ENCODE data around the gene PSMD8. TPM values are rescaled to one million over a fixed set of nuclear protein-coding genes. Genes with fewer than 3 reads are reported as not detected.
"Not testable (repeated sequence)": the region's sequence is repeated elsewhere in the genome, so short reads cannot be mapped to it uniquely, and the experiment has no call there.

The PSMD8 gene
- total RNA-seq, 2 experiments from 2014 or later = 164 to 204 TPM

DNA sequence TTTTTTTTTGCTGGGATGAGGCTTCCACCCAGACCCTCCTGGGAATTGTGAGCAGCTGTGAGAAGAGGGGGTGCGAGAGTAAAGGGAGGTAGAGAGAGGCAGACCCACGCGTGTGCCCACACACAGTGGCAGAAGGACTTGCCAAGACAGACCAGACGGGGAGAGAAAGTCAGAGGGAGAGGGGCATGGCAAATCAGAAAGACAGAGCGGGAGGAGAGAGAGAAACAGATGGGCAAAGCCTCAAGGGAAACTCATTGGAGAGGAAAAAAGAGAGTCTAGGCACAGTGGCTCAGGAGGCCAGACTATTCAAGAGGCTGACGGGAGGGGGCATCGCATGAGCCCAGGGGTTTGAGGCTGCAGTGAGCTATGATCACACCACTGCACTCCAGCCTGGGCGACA is 21.8 kb upstream of the PSMD8 start:
- Mint-ChIP-seq H3K4me1 (no peaks in the 10 kb centered on the region), H3K4me3 (no peak overlapping the region), H3K27me3 (peaks cover 3% of the 10 kb centered on the region), H3K27ac (peak overlapping the region; percentile 18), H3K36me3 (no peaks in the 10 kb centered on the region), H3K9me3 (ENCODE audit: low read depth) (no peaks in the 10 kb centered on the region)
- no peak for ATAC-seq
- CTCF ChIA-PET = no interaction called here
- DNase-seq = no peak

DNA sequence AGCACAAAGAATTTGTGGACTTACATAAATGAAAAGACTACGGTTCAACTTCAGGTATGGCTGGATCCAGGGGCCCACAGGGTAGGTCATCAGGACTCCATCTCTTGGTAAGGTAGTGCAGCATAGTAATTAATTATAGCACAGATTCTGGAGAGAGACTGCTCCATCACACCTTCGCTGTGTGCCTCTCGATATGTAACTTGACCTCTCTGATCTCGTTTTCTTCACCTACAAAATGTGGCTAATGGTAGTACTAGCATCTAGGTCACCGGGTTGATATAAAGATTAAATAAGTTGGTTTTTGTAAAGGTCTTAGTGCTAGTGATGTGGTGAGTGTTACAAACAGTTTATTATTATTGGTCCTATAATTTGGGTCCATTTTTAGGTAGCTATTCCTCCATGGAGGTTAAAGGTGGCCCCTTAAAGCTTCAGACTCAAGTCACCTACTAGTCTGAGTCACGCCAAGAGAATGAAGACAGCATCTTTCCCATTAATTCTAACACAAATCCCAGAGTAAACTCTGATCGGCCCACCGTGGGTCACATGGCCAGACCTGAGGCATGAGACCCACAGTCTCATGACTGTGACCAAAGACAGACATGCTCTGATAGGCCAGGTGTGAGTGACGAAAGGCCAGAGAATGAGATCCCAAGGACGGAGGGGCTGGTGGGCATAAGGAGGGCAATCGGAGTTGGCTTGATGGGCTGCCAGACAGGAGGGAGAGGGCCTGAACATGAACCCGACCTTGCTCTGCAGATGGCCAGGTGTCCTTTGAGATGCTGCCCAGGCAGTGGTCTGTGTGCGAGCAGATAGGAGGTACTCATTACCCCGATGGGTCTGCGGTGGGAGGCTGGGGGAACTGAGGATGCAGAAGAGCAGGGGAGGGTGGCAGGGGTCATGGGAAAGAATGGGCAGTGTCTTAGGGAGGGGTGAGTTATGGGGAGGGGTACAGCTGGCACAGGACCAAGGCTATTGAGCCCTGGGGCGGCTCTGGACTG is 18.3 kb upstream of the PSMD8 start:
- H3K4me3 Mint-ChIP-seq = no peak overlapping the region
- CTCF ChIA-PET = no interaction called here
- H3K4me1 Mint-ChIP-seq = peaks cover 1% of the 10 kb centered on the region
- H3K27ac Mint-ChIP-seq = no peak overlapping the region
- DNase-seq (no peak), ATAC-seq (no peak)
- H3K36me3 Mint-ChIP-seq = no peaks in the 10 kb centered on the region
- peaks cover 26% of the 10 kb centered on the region for H3K27me3 Mint-ChIP-seq
- H3K9me3 Mint-ChIP-seq (ENCODE audit: low read depth) = no peaks in the 10 kb centered on the region

DNA sequence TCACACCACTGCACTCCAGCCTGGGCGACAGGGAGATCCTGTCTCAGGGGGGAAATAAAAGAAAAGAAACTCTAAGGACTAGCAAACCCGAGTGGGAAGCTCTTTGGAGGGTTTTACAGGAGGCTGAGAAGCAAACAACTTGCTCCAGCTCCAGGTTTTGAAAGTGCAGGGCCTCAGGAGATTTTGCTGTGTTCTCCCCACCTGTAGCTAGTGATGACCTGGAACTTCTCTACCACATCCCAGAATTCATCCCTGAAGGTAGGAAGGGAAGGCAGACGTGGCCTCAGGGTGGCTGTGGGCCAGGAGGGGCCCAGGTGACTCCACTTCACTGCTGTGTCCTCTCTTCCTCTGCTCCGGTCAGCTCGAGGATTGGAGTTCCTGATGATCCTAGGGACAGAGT is 16.3 kb upstream of the PSMD8 start:
- Mint-ChIP-seq H3K27me3 (peaks cover 28% of the 10 kb centered on the region), H3K9me3 (ENCODE audit: low read depth) (no peaks in the 10 kb centered on the region), H3K27ac (no peak overlapping the region), H3K4me1 (peaks cover 16% of the 10 kb centered on the region), H3K4me3 (no peak overlapping the region), H3K36me3 (no peaks in the 10 kb centered on the region)
- CTCF ChIA-PET = interaction anchor here (2.3 kb wide), 1 partner anchor 22 kb away, joined by 6 read pairs; the partner anchor contains the start of gene CATSPERG
- DNase-seq (no peak), ATAC-seq (no peak)

DNA sequence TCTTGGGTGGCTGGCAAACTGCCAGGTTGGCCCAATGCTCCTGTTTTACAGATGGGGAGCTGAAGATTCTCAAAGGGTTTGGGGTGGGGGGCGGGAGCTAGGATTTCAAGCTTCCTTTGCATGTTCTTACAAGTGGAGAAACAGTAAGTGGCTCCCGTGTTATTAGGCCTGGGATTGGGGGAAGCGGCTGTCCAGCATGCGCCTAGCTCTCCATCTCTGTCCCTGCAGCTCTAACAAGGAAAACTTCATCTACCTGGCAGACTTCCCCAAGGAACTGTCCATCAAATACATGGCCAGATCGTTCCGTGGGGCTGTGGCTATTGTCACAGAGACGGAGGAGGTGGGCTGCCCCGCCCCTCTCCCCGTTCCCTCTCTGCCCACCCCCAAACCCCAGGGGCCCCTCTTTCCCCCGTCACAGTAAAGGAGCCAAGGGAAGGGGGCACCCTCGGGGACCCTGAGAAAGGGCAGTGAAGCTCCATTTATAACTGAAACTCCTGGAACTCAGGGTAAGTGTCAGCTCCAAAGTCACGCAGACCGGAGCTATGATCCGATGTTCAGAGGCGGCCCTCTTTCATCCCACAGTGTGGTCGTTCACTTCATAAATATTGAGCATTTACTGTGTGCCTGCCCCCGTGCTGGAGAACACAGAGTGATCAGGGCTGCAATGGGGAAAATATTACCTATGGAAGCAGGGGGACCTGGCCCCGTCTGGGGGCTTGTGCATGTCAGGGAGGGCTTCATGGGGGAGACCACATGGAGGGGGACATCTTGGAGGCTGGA is 14.9 kb upstream of the PSMD8 start:
- Mint-ChIP-seq H3K4me1 (peaks cover 20% of the 10 kb centered on the region), H3K27ac (no peak overlapping the region), H3K27me3 (peaks cover 28% of the 10 kb centered on the region), H3K9me3 (ENCODE audit: low read depth) (no peaks in the 10 kb centered on the region), H3K4me3 (no peak overlapping the region), H3K36me3 (no peaks in the 10 kb centered on the region)
- ATAC-seq = no peak
- no peak for DNase-seq
- CTCF ChIA-PET = no interaction called here

DNA sequence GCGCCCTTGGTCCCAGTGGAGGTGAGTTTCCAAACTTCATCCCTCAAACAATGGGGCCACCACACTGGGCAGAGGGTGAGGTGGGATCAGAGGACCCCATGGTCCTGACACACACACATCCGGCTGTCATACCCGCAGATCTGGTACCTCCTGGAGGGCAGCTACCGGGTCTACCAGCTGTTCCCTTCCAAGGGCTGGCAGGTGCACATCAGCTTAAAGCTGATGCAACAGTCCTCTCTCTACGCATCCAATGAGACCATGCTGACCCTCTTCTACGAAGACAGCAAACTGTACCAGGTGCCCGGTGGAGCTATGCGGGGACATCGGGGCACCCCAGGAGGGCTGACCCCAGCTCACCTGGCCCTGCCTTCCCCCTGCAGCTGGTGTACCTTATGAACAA is 14.0 kb upstream of the PSMD8 start:
- CTCF ChIA-PET = interaction anchor here (0.6 to 1.1 kb wide), 4 partner anchors 29 to 217 kb away, joined by 3 to 4 read pairs (median 4); partner anchors contain the start of gene FAM98C
- Mint-ChIP-seq H3K4me3 (no peak overlapping the region), H3K4me1 (peaks cover 20% of the 10 kb centered on the region), H3K27ac (no peak overlapping the region), H3K36me3 (no peaks in the 10 kb centered on the region), H3K27me3 (peaks cover 28% of the 10 kb centered on the region), H3K9me3 (ENCODE audit: low read depth) (no peaks in the 10 kb centered on the region)
- DNase-seq (no peak), ATAC-seq (no peak)

DNA sequence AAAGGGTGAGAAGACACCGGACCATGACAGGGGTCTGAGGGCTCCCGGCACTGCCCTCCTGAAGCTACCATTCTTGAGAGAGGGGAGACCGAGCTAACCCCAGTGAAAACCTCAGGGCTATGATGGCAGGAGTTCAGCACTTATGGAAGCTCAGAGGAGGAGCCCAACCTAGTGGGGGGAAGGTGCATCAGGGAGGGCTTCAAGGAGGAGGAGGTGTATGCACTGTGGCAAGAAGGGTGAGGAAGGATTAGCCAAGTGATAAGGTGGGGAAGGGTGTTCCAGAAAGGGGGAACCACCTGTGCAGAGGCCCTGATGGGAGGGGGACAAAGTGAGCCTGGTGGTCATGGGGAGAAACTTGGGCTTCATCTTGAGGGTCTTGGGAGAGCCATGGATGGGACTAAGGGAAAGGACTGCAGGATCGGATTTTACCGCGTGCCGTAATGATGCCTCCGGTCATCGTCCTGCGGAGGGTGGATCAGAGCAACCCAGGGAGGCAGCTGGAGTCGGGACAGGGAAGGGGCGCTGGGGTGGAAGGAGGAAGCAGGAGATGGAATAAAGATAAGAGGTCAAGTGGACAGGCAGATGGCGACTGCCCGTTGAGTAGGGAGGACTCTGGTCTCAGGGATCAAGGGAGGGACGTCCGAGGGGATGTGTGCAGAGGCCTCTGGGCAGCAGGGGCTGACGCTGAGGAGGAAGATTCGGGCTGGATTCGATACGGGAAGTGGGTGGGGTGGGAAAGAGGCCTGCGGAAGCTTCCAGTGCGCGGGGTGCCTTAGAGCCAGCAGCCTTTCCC is 13.3 kb upstream of the PSMD8 start:
- Mint-ChIP-seq H3K36me3 (no peaks in the 10 kb centered on the region), H3K27ac (no peak overlapping the region), H3K4me1 (peaks cover 20% of the 10 kb centered on the region), H3K4me3 (peak overlapping the region; percentile 82), H3K9me3 (ENCODE audit: low read depth) (no peaks in the 10 kb centered on the region), H3K27me3 (peaks cover 28% of the 10 kb centered on the region)
- ATAC-seq = no peak
- CTCF ChIA-PET = interaction anchor here (0.6 to 2.1 kb wide), 6 partner anchors 25 to 695 kb away, joined by 3 to 8 read pairs (median 4); partner anchors contain the start of genes CATSPERG and FAM98C
- no peak for DNase-seq

DNA sequence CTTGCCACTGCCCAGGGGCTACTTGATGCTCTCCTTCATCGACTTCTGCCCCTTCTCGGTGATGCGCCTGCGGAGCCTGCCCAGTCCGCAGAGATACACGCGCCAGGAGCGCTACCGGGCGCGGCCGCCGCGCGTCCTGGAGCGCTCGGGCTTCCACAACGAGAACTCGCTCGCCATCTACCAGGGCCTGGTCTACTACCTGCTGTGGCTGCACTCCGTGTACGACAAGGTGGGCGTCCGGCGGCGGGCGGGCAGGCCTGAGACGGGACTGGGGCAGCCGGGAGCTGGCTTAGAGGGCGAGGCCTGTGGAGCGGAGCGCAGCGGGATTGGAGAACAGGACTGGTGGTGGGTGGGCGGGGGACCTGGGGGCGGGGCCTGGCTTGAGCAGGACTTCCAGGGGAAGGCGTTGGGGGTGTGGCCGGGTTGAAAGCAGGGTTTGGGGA is 12.7 kb upstream of the PSMD8 start:
- DNase-seq (peak; percentile 85), ATAC-seq (peak; percentile 82)
- Mint-ChIP-seq H3K4me1 (peaks cover 20% of the 10 kb centered on the region), H3K27ac (no peak overlapping the region), H3K27me3 (peaks cover 28% of the 10 kb centered on the region), H3K9me3 (ENCODE audit: low read depth) (no peaks in the 10 kb centered on the region), H3K4me3 (peak overlapping the region; percentile 82), H3K36me3 (no peaks in the 10 kb centered on the region)
- CTCF ChIA-PET = interaction anchor here (0.6 to 2.1 kb wide), 5 partner anchors 13 to 695 kb away, joined by 3 to 8 read pairs (median 5); partner anchors contain the start of genes CATSPERG and PSMD8

DNA sequence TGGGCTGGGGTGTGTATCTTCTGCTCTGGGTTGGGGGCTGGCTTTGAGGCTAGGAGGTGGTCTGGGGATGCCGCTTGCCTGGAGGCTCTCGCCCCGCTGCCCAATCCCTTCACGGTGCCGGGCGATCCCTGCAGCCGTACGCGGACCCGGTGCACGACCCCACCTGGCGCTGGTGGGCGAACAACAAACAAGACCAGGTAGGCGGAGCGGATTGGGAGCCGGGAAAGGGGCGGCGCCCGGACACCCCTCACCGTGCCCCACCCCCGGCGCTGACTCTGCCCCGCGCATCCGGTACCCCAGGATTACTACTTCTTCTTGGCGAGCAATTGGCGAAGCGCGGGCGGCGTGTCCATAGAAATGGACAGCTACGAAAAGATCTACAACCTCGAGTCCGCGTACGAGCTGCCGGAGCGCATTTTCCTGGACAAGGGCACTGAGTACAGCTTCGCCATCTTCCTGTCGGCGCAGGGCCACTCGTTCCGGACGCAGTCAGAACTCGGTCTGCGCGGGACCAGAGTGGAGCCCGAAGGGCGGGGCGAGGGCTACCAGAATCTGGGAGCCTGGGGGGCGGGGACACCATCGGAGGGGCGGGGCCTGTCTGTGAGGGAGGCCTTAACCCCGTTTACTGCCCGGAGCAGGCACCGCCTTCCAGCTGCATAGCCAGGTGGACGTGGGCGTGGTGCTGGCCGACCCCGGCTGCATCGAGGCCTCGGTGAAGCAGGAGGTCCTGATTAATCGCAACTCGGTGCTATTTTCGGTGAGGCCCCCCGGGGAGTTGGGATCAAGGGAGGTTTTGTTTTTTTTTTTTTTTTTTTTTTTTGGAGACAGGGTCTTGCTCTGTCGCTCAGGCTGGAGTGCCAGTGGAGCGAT is 12.1 kb upstream of the PSMD8 start:
- peaks cover 20% of the 10 kb centered on the region for H3K4me1 Mint-ChIP-seq
- peak overlapping the region; percentile 82 for H3K4me3 Mint-ChIP-seq
- CTCF ChIA-PET = interaction anchor here (0.7 to 2.1 kb wide), 5 partner anchors 12 to 372 kb away, joined by 3 to 8 read pairs (median 3); partner anchors contain the start of genes CATSPERG and PSMD8
- H3K27ac Mint-ChIP-seq = peak overlapping the region; percentile 56
- peak; percentile 94 for DNase-seq
- H3K9me3 Mint-ChIP-seq (ENCODE audit: low read depth) = no peaks in the 10 kb centered on the region
- peak; percentile 80 for ATAC-seq
- peaks cover 28% of the 10 kb centered on the region for H3K27me3 Mint-ChIP-seq
- H3K36me3 Mint-ChIP-seq = no peaks in the 10 kb centered on the region

DNA sequence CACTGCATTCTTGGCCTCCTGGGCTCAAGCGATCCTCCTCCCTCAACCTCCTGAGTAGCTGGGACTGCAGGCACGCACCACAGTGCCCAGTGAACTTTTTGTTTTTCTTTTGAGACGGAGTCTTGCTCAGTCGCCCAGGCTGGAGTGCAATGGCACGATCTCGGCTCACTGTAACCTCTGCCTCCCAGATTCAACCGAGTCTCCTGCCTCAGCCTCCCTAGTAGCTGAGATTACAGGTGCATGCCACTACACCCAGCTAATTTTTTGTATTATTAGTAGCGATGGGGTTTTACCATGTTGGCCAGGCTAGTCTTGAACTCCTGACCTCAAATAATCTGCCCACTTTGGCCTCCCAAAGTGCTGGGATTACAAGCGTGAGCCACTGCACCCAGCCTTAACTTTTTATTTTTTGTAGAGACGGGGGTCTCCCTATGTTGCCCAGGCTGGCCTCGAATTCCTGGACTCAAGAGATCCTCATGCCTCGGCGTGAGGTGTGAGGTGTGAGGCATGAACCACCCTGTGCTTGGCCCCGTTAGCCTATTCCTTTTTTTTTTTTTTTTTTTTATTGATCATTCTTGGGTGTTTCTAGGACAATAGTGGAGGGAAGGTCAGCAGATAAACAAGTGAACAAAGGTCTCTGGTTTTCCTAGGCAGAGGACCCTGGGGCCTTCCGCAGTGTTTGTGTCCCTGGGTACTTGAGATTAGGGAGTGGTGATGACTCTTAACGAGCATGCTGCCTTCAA is 11.3 kb upstream of the PSMD8 start:
- ATAC-seq; H3K9me3 Mint-ChIP-seq (ENCODE audit: low read depth); H3K27ac Mint-ChIP-seq; H3K36me3 Mint-ChIP-seq; DNase-seq: not testable (repeated sequence)
- Mint-ChIP-seq H3K4me3 (peak overlapping the region; percentile 82), H3K4me1 (peaks cover 20% of the 10 kb centered on the region), H3K27me3 (peaks cover 25% of the 10 kb centered on the region)
- CTCF ChIA-PET = interaction anchor here (0.7 to 2.1 kb wide), 4 partner anchors 11 to 372 kb away, joined by 3 to 8 read pairs (median 5); partner anchors contain the start of genes CATSPERG and PSMD8

DNA sequence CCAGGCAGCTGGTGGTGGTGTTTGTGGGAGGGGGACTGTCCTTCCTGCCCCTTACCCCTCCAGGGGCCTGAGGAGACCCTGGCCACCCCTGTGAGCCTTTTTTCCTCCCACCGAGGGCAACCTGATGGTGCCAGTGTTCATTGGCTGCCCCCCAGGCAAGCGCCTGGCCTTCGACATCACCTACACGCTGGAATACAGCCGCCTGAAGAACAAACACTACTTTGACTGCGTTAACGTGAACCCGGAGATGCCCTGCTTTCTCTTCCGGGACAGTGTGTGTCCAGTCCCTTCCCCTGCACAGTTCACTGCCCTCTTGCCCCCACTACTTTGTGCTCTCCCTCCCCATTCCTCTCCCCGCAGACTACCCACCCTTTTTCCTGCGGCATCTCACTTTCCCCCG is 7.3 kb upstream of the PSMD8 start:
- ATAC-seq (no peak), DNase-seq (no peak)
- H3K27me3 Mint-ChIP-seq = peaks cover 4% of the 10 kb centered on the region
- peaks cover 11% of the 10 kb centered on the region for H3K4me1 Mint-ChIP-seq
- H3K36me3 Mint-ChIP-seq = no peaks in the 10 kb centered on the region
- CTCF ChIA-PET = interaction anchor here (0.6 kb wide), 1 partner anchor 130 kb away, joined by 3 read pairs; no protein-coding TSS in a partner anchor
- H3K27ac Mint-ChIP-seq = no peak overlapping the region
- no peaks in the 10 kb centered on the region for H3K9me3 Mint-ChIP-seq (ENCODE audit: low read depth)
- no peak overlapping the region for H3K4me3 Mint-ChIP-seq

DNA sequence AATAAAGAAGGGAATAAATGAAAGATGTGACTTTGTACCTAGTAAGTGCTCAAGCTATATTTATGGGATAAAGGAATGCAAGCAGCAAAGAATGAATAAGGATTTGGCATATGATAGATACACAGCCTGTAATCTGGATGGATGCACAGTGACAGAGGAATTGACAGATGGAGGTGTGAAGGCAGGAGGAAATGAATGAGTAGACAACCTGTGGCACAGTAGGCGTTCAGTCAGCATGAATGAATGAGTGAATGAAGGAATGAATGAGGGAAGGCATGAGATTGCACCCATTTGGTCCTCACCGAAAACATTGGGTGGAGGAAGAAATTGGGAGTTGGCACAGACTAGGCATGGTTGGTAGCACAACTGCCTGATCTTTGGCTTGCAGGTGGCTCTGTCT is 4.8 kb upstream of the PSMD8 start:
- H3K36me3 Mint-ChIP-seq = no peaks in the 10 kb centered on the region
- H3K27ac Mint-ChIP-seq = no peak overlapping the region
- H3K4me3 Mint-ChIP-seq = no peak overlapping the region
- H3K9me3 Mint-ChIP-seq (ENCODE audit: low read depth) = no peaks in the 10 kb centered on the region
- DNase-seq (no peak), ATAC-seq (no peak)
- CTCF ChIA-PET = interaction anchor here (1.4 kb wide), 2 partner anchors 34 to 126 kb away, joined by 3 read pairs; partner anchors contain the start of gene CATSPERG
- peaks cover 2% of the 10 kb centered on the region for H3K4me1 Mint-ChIP-seq
- peaks cover 4% of the 10 kb centered on the region for H3K27me3 Mint-ChIP-seq

All from activated CD8-positive, alpha-beta memory T cell treated with anti-CD3 and anti-CD28 coated beads, Interleukin-2, amount 10 ng/mL, durations not matched to agents 7 days and 5 days (primary cell).